IMR-90 (cell line): ENCODE measurements around the gene IL22RA1. TPM values are rescaled to one million over a fixed set of nuclear protein-coding genes. Genes with fewer than 3 reads are reported as not detected.

Experiments
- ATAC-seq: fragments of 200-7000 bp; cut with Tn5 transposase; 2 replicates; pipeline ENCODE4 v1.9.1; 2020; ENCODE audit warnings: low read depth, mild to moderate bottlenecking, moderate library complexity
- BruUV-seq: library from RNA; stranded (reverse); fragments of 400-500 nt; replicated peaks from 2 replicates; lab custom pipeline; 2021; lab: Mats Ljungman, UMichigan
- CTCF ChIA-PET: fragments of 300-600 bp; formaldehyde crosslinking; extraction: SDS; loops from one replicate; lab custom pipeline; 2021; ENCODE audit warnings: antibody characterized with exemption; lab: Yijun Ruan, JAX
- POLR2A ChIA-PET: fragments of 300-600 bp; sonication (Branson Sonifier 250); formaldehyde crosslinking; loops from one replicate; lab custom pipeline; 2022; ENCODE audit warnings: antibody characterized with exemption; ENCODE audit not compliant: unreplicated experiment; lab: Charles Lee
- DNase-seq: peaks from one replicate; pipeline ENCODE4 v3.0.0; 2013
- H2AFZ ChIP-seq: replicated peaks from 2 replicates; pipeline ENCODE3; 2013; ENCODE audit warnings: low read length, mild to moderate bottlenecking; ENCODE audit not compliant: poor library complexity
- H2AK5ac ChIP-seq: 2 replicates; pipeline ENCODE4 v1.6.1; 2013; ENCODE audit warnings: low read depth, low read length, inconsistent platforms
- H2AK9ac ChIP-seq: replicated peaks from 2 replicates; pipeline ENCODE3; 2013; ENCODE audit warnings: mild to moderate bottlenecking, low read depth, low read length, moderate library complexity; ENCODE audit not compliant: poor library complexity
- H2BK120ac ChIP-seq: 2 replicates; pipeline ENCODE4 v1.6.1; 2013; ENCODE audit warnings: low read depth, low read length, inconsistent platforms
- H2BK15ac ChIP-seq: 3 replicates; pipeline ENCODE4 v1.6.1; 2013; ENCODE audit warnings: low read depth, low read length, inconsistent platforms
- H2BK20ac ChIP-seq: 2 replicates; pipeline ENCODE4 v1.6.1; 2013; ENCODE audit warnings: low read depth, mild to moderate bottlenecking, inconsistent platforms, low read length, moderate library complexity
- H2BK5ac ChIP-seq: 2 replicates; pipeline ENCODE4 v1.6.1; 2013; ENCODE audit warnings: mild to moderate bottlenecking, low read depth, low read length, inconsistent platforms; ENCODE audit not compliant: poor library complexity, severe bottlenecking
- H3K14ac ChIP-seq: replicated peaks from 2 replicates; pipeline ENCODE4 v1.6.1; 2013; ENCODE audit warnings: low read depth, low read length, inconsistent platforms
- H3K18ac ChIP-seq: 2 replicates; pipeline ENCODE4 v1.6.1; 2013; ENCODE audit warnings: low read depth, low read length, control low read depth
- H3K23ac ChIP-seq: 2 replicates; pipeline ENCODE4 v1.6.1; 2013; ENCODE audit warnings: low read depth, low read length, inconsistent platforms
- H3K27ac ChIP-seq: 2 replicates; pipeline ENCODE4 v1.5.1; 2013; ENCODE audit warnings: mild to moderate bottlenecking, control low read depth, low read length; ENCODE audit not compliant: insufficient read depth
- H3K27me3 ChIP-seq: 2 replicates; pipeline ENCODE4 v1.6.1; 2013; ENCODE audit warnings: low read length; ENCODE audit not compliant: control insufficient read depth, insufficient read depth
- H3K36me3 ChIP-seq: 2 replicates; pipeline ENCODE4 v1.6.1; 2013; ENCODE audit warnings: low read length, mixed read lengths; ENCODE audit not compliant: control insufficient read depth, insufficient read depth
- H3K4ac ChIP-seq: 2 replicates; pipeline ENCODE4 v1.6.1; 2013; ENCODE audit warnings: low read depth, low read length, inconsistent platforms
- H3K4me1 ChIP-seq: 2 replicates; pipeline ENCODE4 v1.6.1; 2013; ENCODE audit warnings: low read length, mixed read lengths; ENCODE audit not compliant: control insufficient read depth, insufficient read depth
- H3K4me2 ChIP-seq: 2 replicates; pipeline ENCODE4 v1.6.1; 2013; ENCODE audit warnings: low read depth, mild to moderate bottlenecking, control low read depth, low read length, moderate library complexity
- H3K4me3 ChIP-seq: 2 replicates; pipeline ENCODE4 v1.5.1; 2013; ENCODE audit warnings: low read depth, mild to moderate bottlenecking, control low read depth, low read length, moderate library complexity; ENCODE audit not compliant: insufficient read depth
- H3K56ac ChIP-seq: 2 replicates; pipeline ENCODE4 v1.6.1; 2013; ENCODE audit warnings: low read length, inconsistent platforms; ENCODE audit not compliant: insufficient read depth; ENCODE audit errors: extremely low read depth
- H3K79me1 ChIP-seq, 2 experiments: 2 replicates each; pipeline ENCODE4 v1.6.1; 2013; ENCODE audit warnings: low read length in 2 of 2, inconsistent platforms in 1 of 2, low read depth in 1 of 2
- H3K9ac ChIP-seq: 2 replicates; pipeline ENCODE4 v1.6.1; 2013; ENCODE audit warnings: low read depth, low read length, control low read depth
- H3K9me1 ChIP-seq: 2 replicates; pipeline ENCODE4 v1.6.1; 2013; ENCODE audit warnings: low read length, inconsistent platforms; ENCODE audit not compliant: insufficient read depth
- H3K9me3 ChIP-seq: 2 replicates; pipeline ENCODE4 v1.6.1; 2013; ENCODE audit warnings: low read length; ENCODE audit not compliant: control insufficient read depth, insufficient read depth
- H4K20me1 ChIP-seq: 2 replicates; pipeline ENCODE4 v1.6.1; 2013; ENCODE audit warnings: low read length, inconsistent platforms; ENCODE audit not compliant: insufficient read depth
- H4K5ac ChIP-seq: 2 replicates; pipeline ENCODE4 v1.6.1; 2013; ENCODE audit warnings: mild to moderate bottlenecking, low read depth, low read length, control low read depth
- H4K8ac ChIP-seq, 2 experiments: 2 replicates each; pipeline ENCODE4 v1.6.1; 2013; ENCODE audit warnings: low read depth in 2 of 2, low read length in 2 of 2, control low read depth in 1 of 2, inconsistent platforms in 1 of 2
- H4K91ac ChIP-seq: 2 replicates; pipeline ENCODE4 v1.6.1; 2013; ENCODE audit warnings: low read depth, low read length, inconsistent platforms; ENCODE audit not compliant: insufficient read depth
- BHLHE40 ChIP-seq: fragments of 150-350 bp; IDR thresholded peaks from 2 replicates; pipeline ENCODE4 v1.6.1; 2016; ENCODE audit warnings: mild to moderate bottlenecking, low read depth, low read length
- CEBPB ChIP-seq: IDR thresholded peaks from 2 replicates; pipeline ENCODE4 v1.6.1; 2012; ENCODE audit warnings: low read depth, low read length, improper control_type of control experiment
- CTCF ChIP-seq: conservative IDR thresholded peaks from 2 replicates; pipeline ENCODE4 v1.5.1; 2012; ENCODE audit warnings: mild to moderate bottlenecking, low read depth, low read length, improper control_type of control experiment
- ELK1 ChIP-seq: fragments of 150-350 bp; IDR thresholded peaks from 2 replicates; pipeline ENCODE4 v1.6.1; 2016; ENCODE audit warnings: low read depth, mild to moderate bottlenecking, low read length, moderate library complexity, borderline replicate concordance
- MAZ ChIP-seq: IDR thresholded peaks from 2 replicates; pipeline ENCODE4 v1.6.1; 2012; ENCODE audit warnings: low read depth, mild to moderate bottlenecking, low read length, improper control_type of control experiment, moderate library complexity, borderline replicate concordance
- MXI1 ChIP-seq: IDR thresholded peaks from 2 replicates; pipeline ENCODE4 v1.6.1; 2012; ENCODE audit warnings: low read depth, mild to moderate bottlenecking, low read length, moderate library complexity, borderline replicate concordance
- WGBS, 2 experiments: methylation state at CpG; one replicate each; pipeline versions ENCODE4 v1.1.5 to v1.1.7; 2013; ENCODE audit warnings: missing lambda C conversion rate in 2 of 2; ENCODE audit not compliant: insufficient read length in 1 of 2; ENCODE audit errors: extremely low coverage in 2 of 2; 5-methylcytosine and 5-hydroxymethylcytosine counted together
- dilution Hi-C: fragments of 300-500 bp; cut with HindIII; formaldehyde crosslinking; loops from one replicate; pipeline ENCODE4 v1.14.3; 2018; ENCODE audit warnings: low sequenced_read_pairs; ENCODE audit not compliant: unreplicated experiment
- in situ Hi-C: fragments of 300-500 bp; cut with MboI; formaldehyde crosslinking; loops from 3 replicates; pipeline ENCODE4 v1.14.3; 2019; ENCODE audit warnings: low sequenced_read_pairs, inconsistent platforms, mixed read lengths
- intact Hi-C: fragments of 100-400 bp; cut with micrococcal nuclease; formaldehyde crosslinking; loops from 2 replicates; pipeline ENCODE4 v1.10.0; 2022
- polyA plus RNA-seq, 3 experiments: library from polyadenylated mRNA; depleted of rRNA; stranded (reverse); fragments of >200 nt; gene quantifications; 2 replicates each; pipeline ENCODE4 v1.2.3, GENCODE V29; 2012; ENCODE audit warnings: low replicate concordance in 1 of 3
- total RNA-seq: library from RNA; depleted of rRNA; stranded (reverse); fragments of >200 nt; gene quantifications from 2 replicates; pipeline ENCODE4 v1.2.3, GENCODE V29; 2012

IL22RA1 gene
- total and polyA plus RNA-seq, 2 of the 4 experiments (the other 2 are of a cell fraction) = not detected

- intact Hi-C loops (loop anchor here (10.0 kb wide), 1 partner anchor 50 kb away; no protein-coding TSS in a partner anchor), dilution Hi-C loops (no loop called here), in situ Hi-C loops (no loop called here)
- H2AFZ ChIP-seq = no peak overlapping the region
- no peaks in the 10 kb centered on the region for H4K20me1 ChIP-seq
- H3K9me1 ChIP-seq = no peaks in the 10 kb centered on the region
- peaks cover 29% of the 10 kb centered on the region for H3K27me3 ChIP-seq
- ChIA-PET POLR2A (no interaction called here), CTCF (no interaction called here)
- H2AK5ac ChIP-seq = no peak overlapping the region
- TF ChIP-seq MXI1 (no peak), BHLHE40 (no peak), CEBPB (no peak), ELK1 (no peak), CTCF (no peak), MAZ (no peak)
- no peak overlapping the region for H2BK120ac ChIP-seq
- no peak overlapping the region for H3K14ac ChIP-seq
- no TSS peak for BruUV-seq
- no peak overlapping the region for H3K27ac ChIP-seq
- ATAC-seq = no peak
- peaks cover 5% of the 10 kb centered on the region for H3K9me3 ChIP-seq
- H2AK9ac ChIP-seq = no peak overlapping the region
- no peak overlapping the region for H3K4me3 ChIP-seq
- no peaks in the 10 kb centered on the region for H3K4me1 ChIP-seq
- H4K91ac ChIP-seq = no peak overlapping the region
- no peak overlapping the region for H3K4me2 ChIP-seq
- H2BK15ac ChIP-seq = no peak overlapping the region
- H3K56ac ChIP-seq = no peak overlapping the region
- H3K18ac ChIP-seq = no peak overlapping the region
- H3K36me3 ChIP-seq = no peaks in the 10 kb centered on the region
- H2BK5ac ChIP-seq = no peak overlapping the region
- H4K8ac ChIP-seq = no peak overlapping the region
- no CpG with 5 or more reads among the region's 3 CpGs for WGBS, 2 experiments
- H3K79me1 ChIP-seq = no peaks in the 10 kb centered on the region
- H3K23ac ChIP-seq = no peak overlapping the region
- no peak for DNase-seq
- H3K4ac ChIP-seq = no peak overlapping the region
- H2BK20ac ChIP-seq = no peak overlapping the region
- no peak overlapping the region for H3K9ac ChIP-seq
- H4K5ac ChIP-seq = no peak overlapping the region
These were observed 8.6 kb downstream of the IL22RA1 start for GRCh38 chr1:24134376-24134775.
